ENCODE data around the gene MPRIP.

The MPRIP gene

GRCh38 chr17:17200311-17200710 is 158.1 kb downstream of the MPRIP start:
- no peak for DNase-seq

- no peak for DNase-seq
Measured at GRCh38 chr17:17200831-17201230, 158.6 kb downstream of the MPRIP start.

GRCh38 chr17:17201271-17201670 is 159.0 kb downstream of the MPRIP start:
- no peak for DNase-seq

GRCh38 chr17:17201907-17202306 is 159.7 kb downstream of the MPRIP start:
- no peak for DNase-seq

- DNase-seq = no peak
Measured at GRCh38 chr17:17203173-17203730, 161.0 kb downstream of the MPRIP start.

DNA sequence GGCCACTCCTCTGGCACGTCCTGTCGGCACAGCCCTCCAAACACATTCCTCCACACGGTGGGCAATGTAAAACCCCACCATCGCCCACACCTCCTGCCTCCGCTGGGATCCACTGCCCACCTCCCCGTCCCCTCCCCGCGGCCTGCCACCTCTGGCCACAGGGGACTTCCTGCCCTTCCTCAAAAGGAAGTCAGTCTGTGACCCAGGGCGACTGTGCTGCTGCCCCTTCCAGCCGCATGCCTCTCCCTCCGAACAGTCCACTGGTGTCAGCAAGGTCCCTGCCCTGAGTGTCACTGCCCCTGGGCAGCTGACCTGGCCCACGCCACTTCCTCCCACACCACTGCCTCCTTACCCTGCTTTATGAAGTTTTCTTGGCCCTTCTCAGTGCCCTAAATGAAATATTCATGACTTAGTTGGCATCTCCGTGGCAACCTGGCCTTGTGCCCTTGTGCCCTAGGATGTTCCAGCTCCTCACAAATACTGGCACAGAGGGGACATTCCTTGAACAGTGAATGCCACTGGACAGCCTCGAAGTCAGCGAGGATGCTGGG is 161.9 kb downstream of the MPRIP start:
- no peak for DNase-seq

DNA sequence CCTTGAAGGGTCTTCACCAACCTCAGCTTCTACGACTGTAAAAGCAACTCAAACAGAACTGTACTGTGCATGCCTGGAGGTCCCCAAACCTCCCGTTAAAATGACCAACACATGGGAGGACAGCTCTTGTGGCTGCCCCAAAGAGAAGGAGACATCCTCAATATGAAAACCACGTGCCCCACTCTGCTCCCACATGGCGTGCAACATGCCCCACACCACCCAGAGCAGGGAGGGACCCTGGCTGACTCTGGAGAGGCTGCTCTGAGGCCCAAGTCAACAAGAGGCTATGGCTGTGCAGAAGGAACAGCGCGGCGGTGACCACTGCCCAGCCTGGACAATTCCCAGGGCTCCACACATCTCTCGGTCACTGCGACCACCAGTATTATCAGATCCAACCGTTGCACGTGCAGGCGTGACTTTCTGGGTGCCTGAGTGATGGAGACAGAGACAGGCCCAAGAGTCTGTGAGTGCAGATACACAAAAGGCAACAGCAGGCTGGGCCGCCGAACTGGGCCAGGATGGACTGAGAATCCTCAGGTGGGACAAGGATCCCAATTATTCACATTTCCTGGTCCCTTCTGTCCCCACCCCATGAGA is 162.5 kb downstream of the MPRIP start:
- peak; percentile 31 for DNase-seq

DNA sequence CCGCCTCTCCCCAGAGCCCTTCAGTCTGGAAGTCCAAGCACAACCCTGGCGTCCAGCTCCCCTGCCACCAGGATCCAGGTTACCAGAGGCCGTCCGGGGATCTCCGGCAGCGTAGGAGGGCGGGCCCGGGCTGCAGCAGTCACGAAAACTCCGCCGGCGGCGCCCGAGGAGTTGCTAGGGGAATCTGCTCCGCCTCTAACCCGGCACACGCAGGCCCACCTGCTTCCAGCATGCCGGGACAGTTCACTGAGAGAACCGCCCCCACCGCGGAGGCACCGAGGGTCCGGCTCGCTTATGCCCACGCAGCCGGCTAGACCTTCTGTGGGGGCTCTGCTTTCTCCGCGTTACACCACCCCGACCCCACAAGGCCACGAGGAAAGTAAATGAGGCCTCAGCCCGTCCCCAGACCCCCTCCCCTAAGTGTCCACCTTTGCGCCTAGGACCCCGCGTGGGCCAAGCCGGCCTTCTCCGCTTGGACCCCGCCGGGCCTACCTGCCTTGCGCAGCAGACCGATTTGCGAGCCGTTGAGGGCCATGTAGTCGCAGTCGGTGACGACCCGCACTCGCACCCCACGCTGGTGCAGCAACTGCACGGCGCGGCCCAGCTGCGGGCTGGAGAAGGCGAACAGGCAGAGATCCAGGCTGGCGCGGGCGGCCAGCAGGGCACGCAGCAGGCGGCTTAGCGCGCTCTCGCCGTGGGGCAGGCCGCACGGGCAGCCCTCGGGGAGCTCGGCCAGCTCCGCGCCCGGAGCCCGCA is 163.3 kb downstream of the MPRIP start:
- peak; percentile 80 for DNase-seq

- peak; percentile 92 for DNase-seq
Measured at GRCh38 chr17:17206124-17206912, 164.1 kb downstream of the MPRIP start, which contains the start of gene PLD6. Gene PLD6, minus strand, starts transcription at chr17:17206333. Its CDS starts 47 bp downstream, at chr17:17206286.

DNA sequence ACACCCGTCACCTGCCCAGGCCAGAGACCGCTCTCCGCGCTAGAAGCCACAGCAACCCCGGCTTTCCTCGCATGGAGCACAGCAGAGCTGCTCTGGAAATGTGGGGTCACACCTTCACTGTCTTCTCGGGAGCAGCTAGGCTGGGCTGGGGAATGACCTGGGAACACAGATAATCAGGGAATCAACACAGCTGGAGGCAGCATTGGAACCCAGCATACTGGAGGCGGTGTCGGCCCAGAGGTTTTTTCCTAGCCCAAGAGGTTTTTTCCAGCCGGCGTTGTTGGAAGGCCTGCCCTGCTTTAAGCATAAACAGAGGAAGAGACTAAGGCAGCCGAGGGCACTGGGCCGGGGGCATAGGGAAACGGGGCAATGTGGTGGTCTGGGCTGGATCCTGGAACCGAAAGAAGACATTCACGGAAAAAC is 164.7 kb downstream of the MPRIP start:
- DNase-seq = no peak

- no peak for DNase-seq
Measured at GRCh38 chr17:17207998-17208397, 165.7 kb downstream of the MPRIP start.

- no peak for DNase-seq
Measured at GRCh38 chr17:17213775-17214174, 171.5 kb downstream of the MPRIP start.

DNA sequence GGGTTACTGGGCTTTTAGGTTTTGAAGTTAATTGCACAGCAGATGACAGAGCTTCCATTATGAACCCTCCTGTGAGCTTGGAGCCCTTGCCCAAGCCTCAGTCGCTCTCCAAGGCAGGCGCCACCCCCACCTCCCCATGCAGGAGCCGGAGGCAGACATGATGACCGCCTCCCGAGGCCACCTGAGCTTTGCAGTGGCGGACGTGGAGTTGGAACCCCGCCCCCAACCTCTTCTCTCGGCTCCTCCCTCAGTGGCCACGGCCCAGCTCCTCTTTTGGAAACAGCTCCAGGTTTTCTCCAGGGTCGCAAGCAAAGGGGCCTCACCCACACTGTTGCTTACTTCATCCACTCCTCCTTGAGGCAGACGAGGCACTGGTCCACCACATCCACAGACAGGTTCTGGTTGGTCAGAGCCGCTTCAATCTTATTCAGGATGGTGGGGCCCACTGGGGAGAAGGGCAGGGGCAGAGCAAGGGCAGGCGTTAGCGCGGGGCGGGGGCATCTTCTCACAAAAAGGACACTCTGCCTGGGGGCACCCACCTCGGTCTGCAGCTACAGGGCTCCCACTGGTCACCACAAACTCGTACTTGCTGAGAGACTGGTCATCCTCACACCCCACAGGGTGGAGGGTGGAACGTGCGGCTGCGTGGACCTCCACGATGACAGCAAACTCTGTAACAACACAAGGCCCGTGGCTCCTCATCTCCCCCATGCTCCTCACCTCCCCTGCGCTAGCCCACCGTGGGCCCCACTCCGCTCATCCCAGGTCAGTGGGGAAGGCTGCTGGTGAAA is 172.6 kb downstream of the MPRIP start:
- no peak for DNase-seq

DNA sequence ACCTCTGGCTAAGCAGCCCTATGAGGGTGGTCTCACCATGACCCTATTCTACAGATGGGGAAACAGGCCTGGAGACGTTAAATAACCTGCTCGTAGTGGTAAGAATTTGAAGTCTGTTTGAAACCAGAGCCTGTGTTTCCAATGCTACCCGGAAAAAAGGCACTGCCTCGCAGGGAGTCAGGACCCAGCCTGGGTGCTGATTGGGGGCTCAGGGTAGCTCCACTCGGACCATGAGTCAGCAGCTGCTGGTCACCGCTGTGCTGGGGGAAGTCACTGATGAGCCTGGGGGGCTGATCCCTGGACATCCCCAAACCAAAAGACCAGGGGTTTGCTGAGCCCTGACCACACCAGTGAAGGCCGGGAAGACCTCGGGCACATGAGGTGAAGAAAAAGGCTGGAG is 173.3 kb downstream of the MPRIP start:
- DNase-seq = no peak

GRCh38 chr17:17216236-17216635 is 174.0 kb downstream of the MPRIP start:
- no peak for DNase-seq

- DNase-seq = no peak
Measured at GRCh38 chr17:17216776-17217175, 174.5 kb downstream of the MPRIP start.

GRCh38 chr17:17217995-17218394 is 175.7 kb downstream of the MPRIP start:
- DNase-seq = no peak

DNA sequence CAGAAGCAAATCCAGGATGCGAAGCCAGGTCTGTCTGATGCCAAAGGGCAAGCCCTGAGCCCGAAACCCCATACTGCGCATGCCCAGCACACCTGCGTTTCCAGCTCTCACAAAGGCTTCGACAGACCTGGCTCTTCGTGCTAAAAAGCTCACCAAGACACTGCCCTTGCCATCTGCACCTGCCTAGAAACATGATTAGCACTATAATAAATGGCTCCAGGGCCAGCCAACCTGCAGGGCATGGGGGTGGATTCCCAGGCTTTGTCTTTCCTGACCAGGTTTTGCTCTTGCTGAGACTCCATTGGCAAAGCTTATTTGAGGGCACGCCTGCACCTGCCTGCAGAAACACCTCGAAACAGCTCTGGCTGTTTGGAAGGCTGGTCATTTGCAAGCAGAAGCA is 178.3 kb downstream of the MPRIP start:
- DNase-seq = no peak

DNA sequence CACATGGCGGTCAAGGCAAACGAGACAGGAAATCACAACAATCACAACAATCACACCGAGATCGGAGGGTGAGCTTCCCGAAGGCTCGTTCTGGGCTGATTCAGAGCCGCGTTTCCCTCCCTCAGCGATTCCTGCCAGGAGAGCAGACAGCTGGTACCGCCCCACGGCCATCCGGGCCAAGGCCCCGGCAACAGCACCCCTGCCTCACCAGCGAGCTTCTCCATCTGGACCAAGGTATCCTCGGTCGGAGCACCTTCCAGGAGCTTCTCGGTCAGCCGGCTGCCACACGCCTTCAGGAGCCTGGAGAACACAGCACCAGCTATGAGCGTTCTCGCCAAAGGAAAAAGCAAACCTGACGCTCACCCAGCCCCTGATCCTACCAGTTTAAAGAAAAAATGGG is 179.1 kb downstream of the MPRIP start:
- DNase-seq = no peak

- no peak for DNase-seq
Measured at GRCh38 chr17:17223736-17224135, 181.5 kb downstream of the MPRIP start.

DNA sequence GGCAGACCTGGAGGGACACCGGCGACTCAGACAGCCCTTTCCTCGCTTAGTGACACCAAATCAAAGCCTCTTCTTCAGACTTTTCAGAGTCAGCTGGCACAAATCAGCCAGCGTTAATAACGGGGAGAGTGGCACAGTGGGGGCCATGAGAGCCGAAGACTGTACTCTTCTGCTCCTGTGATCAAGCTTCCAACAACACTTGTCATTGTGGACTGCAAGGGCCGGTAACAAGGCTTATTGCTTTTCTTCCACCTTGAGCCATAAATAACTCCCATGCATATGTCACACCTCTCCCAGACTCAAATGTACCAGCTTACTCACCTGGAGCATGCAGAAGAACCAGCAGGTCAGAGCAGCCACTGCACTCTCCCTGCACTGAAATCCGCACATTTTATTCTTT is 181.9 kb downstream of the MPRIP start:
- no peak for DNase-seq

GRCh38 chr17:17225901-17226300 is 183.6 kb downstream of the MPRIP start:
- DNase-seq = no peak

Data from hematopoietic multipotent progenitor cell treated with erythropoietin and hydrocortisone succinate and interleukin-3 and kit ligand, for 6 days (in vitro differentiated cells).